Epithelial cell of esophagus (primary cell): ENCODE measurements around the gene KRT80.

ENCODE experiments used
- DNase-seq: peaks from one replicate; pipeline ENCODE4 v3.0.0; 2010; ENCODE audit warnings: low read depth
- H3K4me3 ChIP-seq: 2 replicates; pipeline ENCODE4 v1.5.1; 2011; ENCODE audit warnings: mild to moderate bottlenecking, low read length, control low read depth
- CTCF ChIP-seq: IDR thresholded peaks from 2 replicates; pipeline ENCODE4 v1.5.1; 2011; ENCODE audit warnings: low read depth, mild to moderate bottlenecking, low read length, control low read depth, inconsistent platforms; ENCODE audit not compliant: insufficient read depth; ENCODE audit errors: missing control alignments

KRT80 gene

GRCh38 chr12:52193991-52194390 is 2.2 kb upstream of the KRT80 start:
- no peak for TF ChIP-seq CTCF
- no peak overlapping the region for H3K4me3 ChIP-seq
- no peak for DNase-seq

GRCh38 chr12:52193532-52193931 is 1.7 kb upstream of the KRT80 start:
- no peak for TF ChIP-seq CTCF
- DNase-seq, result no peak
- H3K4me3 ChIP-seq, result no peak overlapping the region

- H3K4me3 ChIP-seq, result peak overlapping the region; percentile 43
- peak; percentile 61 for DNase-seq
- TF ChIP-seq CTCF, result no peak
Observed at GRCh38 chr12:52190860-52191729, 719 bp downstream of the KRT80 start.

GRCh38 chr12:52189376-52190174 is 2.2 kb downstream of the KRT80 start:
- DNase-seq, result no peak
- TF ChIP-seq CTCF, result no peak
- H3K4me3 ChIP-seq, result peak overlapping the region; percentile 43

- TF ChIP-seq CTCF, result no peak
- no peak overlapping the region for H3K4me3 ChIP-seq
- no peak for DNase-seq
Observed at GRCh38 chr12:52188658-52189057, 3.2 kb downstream of the KRT80 start.

GRCh38 chr12:52187640-52188039 is 4.2 kb downstream of the KRT80 start:
- H3K4me3 ChIP-seq, result no peak overlapping the region
- TF ChIP-seq CTCF, result no peak
- no peak for DNase-seq
